H9 (cell line): ENCODE data around the gene CFAP45. TPM values are rescaled to one million over a fixed set of nuclear protein-coding genes. Genes with fewer than 3 reads are reported as not detected.

Source experiments
- DNase-seq: peaks from one replicate; pipeline ENCODE4 v3.0.0-alpha.2; 2017
- H2AFZ ChIP-seq: one replicate; pipeline ENCODE4 v1.6.1; 2013; ENCODE audit warnings: mild to moderate bottlenecking, low read length, control low read depth, moderate library complexity
- H2AK5ac ChIP-seq: 2 replicates; pipeline ENCODE4 v1.6.1; 2013; ENCODE audit warnings: low read length, control low read depth, mixed read lengths; ENCODE audit not compliant: insufficient read length
- H2BK120ac ChIP-seq: one replicate; pipeline ENCODE4 v1.6.1; 2013; ENCODE audit warnings: low read depth, mild to moderate bottlenecking, low read length, control low read depth, inconsistent platforms; ENCODE audit not compliant: poor library complexity, severe bottlenecking
- H2BK12ac ChIP-seq: 2 replicates; pipeline ENCODE4 v1.6.1; 2013; ENCODE audit warnings: low read length, control low read depth, mixed read lengths, low read depth; ENCODE audit not compliant: insufficient read length
- H2BK15ac ChIP-seq: 2 replicates; pipeline ENCODE4 v1.6.1; 2013; ENCODE audit warnings: low read depth, low read length, control low read depth
- H2BK20ac ChIP-seq: one replicate; pipeline ENCODE4 v1.6.1; 2013; ENCODE audit warnings: low read depth, mild to moderate bottlenecking, low read length, control low read depth, inconsistent platforms; ENCODE audit not compliant: poor library complexity, severe bottlenecking
- H2BK5ac ChIP-seq: 2 replicates; pipeline ENCODE4 v1.6.1; 2013; ENCODE audit warnings: low read length, control low read depth, mixed read lengths; ENCODE audit not compliant: insufficient read length
- H3K14ac ChIP-seq: 2 replicates; pipeline ENCODE4 v1.6.1; 2013; ENCODE audit warnings: low read length, control low read depth; ENCODE audit not compliant: insufficient read depth
- H3K18ac ChIP-seq: 2 replicates; pipeline ENCODE4 v1.6.1; 2013; ENCODE audit warnings: low read depth, mild to moderate bottlenecking, mixed read lengths, low read length, control low read depth; ENCODE audit not compliant: insufficient read length
- H3K23ac ChIP-seq: 2 replicates; pipeline ENCODE4 v1.6.1; 2013; ENCODE audit warnings: low read length, control low read depth, mixed read lengths, low read depth; ENCODE audit not compliant: insufficient read length
- H3K23me2 ChIP-seq: 2 replicates; pipeline ENCODE4 v1.6.1; 2013; ENCODE audit warnings: low read depth, mild to moderate bottlenecking, mixed read lengths, low read length, control low read depth; ENCODE audit not compliant: insufficient read length, poor library complexity, severe bottlenecking
- H3K27ac ChIP-seq: 2 replicates; pipeline ENCODE4 v1.5.1; 2013; ENCODE audit warnings: low read length, control low read depth, mixed read lengths, low read depth; ENCODE audit not compliant: insufficient read length
- H3K27me3 ChIP-seq: 2 replicates; pipeline ENCODE4 v1.6.1; 2013; ENCODE audit warnings: low read length, control low read depth, inconsistent platforms; ENCODE audit not compliant: insufficient read depth
- H3K4ac ChIP-seq: 2 replicates; pipeline ENCODE4 v1.6.1; 2013; ENCODE audit warnings: low read depth, mild to moderate bottlenecking, control low read depth, inconsistent platforms, low read length, moderate library complexity
- H3K4me1 ChIP-seq: 2 replicates; pipeline ENCODE4 v1.6.1; 2013; ENCODE audit warnings: low read length, control low read depth, inconsistent platforms; ENCODE audit not compliant: insufficient read depth
- H3K4me2 ChIP-seq: 2 replicates; pipeline ENCODE4 v1.6.1; 2013; ENCODE audit warnings: low read length, control low read depth, mixed read lengths; ENCODE audit not compliant: insufficient read length, insufficient read depth
- H3K56ac ChIP-seq: 2 replicates; pipeline ENCODE4 v1.6.1; 2013; ENCODE audit warnings: low read depth, mild to moderate bottlenecking, mixed read lengths, low read length, control low read depth; ENCODE audit not compliant: insufficient read length
- H3K79me1 ChIP-seq: 2 replicates; pipeline ENCODE4 v1.6.1; 2013; ENCODE audit warnings: low read depth, mild to moderate bottlenecking, moderate library complexity, low read length, control low read depth, inconsistent platforms; ENCODE audit not compliant: insufficient read depth, poor library complexity, severe bottlenecking
- H3K79me2 ChIP-seq: 2 replicates; pipeline ENCODE4 v1.6.1; 2013; ENCODE audit warnings: low read length, control low read depth, inconsistent platforms; ENCODE audit not compliant: insufficient read depth
- H3K9ac ChIP-seq: 2 replicates; pipeline ENCODE4 v1.6.1; 2013; ENCODE audit warnings: low read length, control low read depth, mixed read lengths; ENCODE audit not compliant: insufficient read length; ENCODE audit errors: extremely low read depth
- H3K9me3 ChIP-seq: one replicate; pipeline ENCODE4 v1.6.1; 2013; ENCODE audit warnings: low read depth, low read length, inconsistent platforms; ENCODE audit not compliant: control insufficient read depth
- H3T11ph ChIP-seq: one replicate; pipeline ENCODE4 v1.6.1; 2013; ENCODE audit warnings: mild to moderate bottlenecking, low read length, control low read depth, inconsistent platforms
- H4K20me1 ChIP-seq: one replicate; pipeline ENCODE4 v1.6.1; 2013; ENCODE audit not compliant: control insufficient read depth, insufficient read length, insufficient read depth
- H4K5ac ChIP-seq: 2 replicates; pipeline ENCODE4 v1.6.1; 2013; ENCODE audit warnings: low read depth, mild to moderate bottlenecking, mixed read lengths, low read length, control low read depth; ENCODE audit not compliant: insufficient read length
- H4K8ac ChIP-seq: replicated peaks from 2 replicates; pipeline ENCODE4 v1.6.1; 2013; ENCODE audit warnings: low read length, control low read depth, mixed read lengths, low read depth; ENCODE audit not compliant: insufficient read length
- H4K91ac ChIP-seq: 2 replicates; pipeline ENCODE4 v1.6.1; 2013; ENCODE audit warnings: low read depth, mild to moderate bottlenecking, moderate library complexity, mixed read lengths, low read length, control low read depth; ENCODE audit not compliant: insufficient read length
- H3K27ac Mint-ChIP-seq, 3 experiments: 2 replicates in 2 of 3; 3 replicates in 1 of 3; pipeline ENCODE4 v1.8.0; 2020 to 2021; ENCODE audit warnings: mixed read lengths in 3 of 3, mild to moderate bottlenecking in 1 of 3, moderate library complexity in 1 of 3
- H3K27me3 Mint-ChIP-seq: 2 replicates; pipeline ENCODE4 v1.8.0; 2021; ENCODE audit warnings: low read depth, mild to moderate bottlenecking, moderate library complexity, mixed read lengths
- H3K36me3 Mint-ChIP-seq, 3 experiments: 2 replicates in 2 of 3; 3 replicates in 1 of 3; pipeline ENCODE4 v1.8.0; 2020 to 2021; ENCODE audit warnings: low read depth in 3 of 3, mixed read lengths in 3 of 3; ENCODE audit not compliant: insufficient read depth in 1 of 3
- H3K4me1 Mint-ChIP-seq, 2 experiments: 2 replicates each; pipeline ENCODE4 v1.8.0; 2020; ENCODE audit warnings: mixed read lengths in 2 of 2
- H3K4me3 Mint-ChIP-seq, 2 experiments: 2 replicates in 1 of 2; 3 replicates in 1 of 2; pipeline ENCODE4 v1.8.0; 2020 to 2021; ENCODE audit warnings: mild to moderate bottlenecking in 2 of 2, mixed read lengths in 2 of 2, moderate library complexity in 1 of 2
- H3K9me3 Mint-ChIP-seq, 2 experiments: 2 replicates in 1 of 2; 3 replicates in 1 of 2; pipeline ENCODE4 v1.8.0; 2020; ENCODE audit warnings: mild to moderate bottlenecking in 2 of 2, mixed read lengths in 2 of 2, moderate library complexity in 1 of 2
- WGBS: extraction: QIAGEN DNeasy Blood & Tissue Kit; methylation state at CpG from one replicate; pipeline ENCODE4 v1.1.7; 2013; ENCODE audit warnings: missing lambda C conversion rate, low lambda C conversion rate, mixed read lengths; ENCODE audit not compliant: insufficient read length; ENCODE audit errors: extremely low coverage; 5-methylcytosine and 5-hydroxymethylcytosine counted together
- total RNA-seq: library from RNA; stranded (reverse); gene quantifications from 2 replicates; pipeline ENCODE4 v1.2.1, GENCODE V29; 2021
- TF ChIP-seq, protein P1 (sequence below): fragments of 200-600 bp; sonication (generic); conservative IDR thresholded peaks from 3 replicates; pipeline ENCODE4 v1.8.0; 2021; ENCODE audit warnings: antibody characterized with exemption, mild to moderate bottlenecking

Gene CFAP45
- total RNA-seq, 1 experiment from 2014 or later = 0.85 TPM

DNA sequence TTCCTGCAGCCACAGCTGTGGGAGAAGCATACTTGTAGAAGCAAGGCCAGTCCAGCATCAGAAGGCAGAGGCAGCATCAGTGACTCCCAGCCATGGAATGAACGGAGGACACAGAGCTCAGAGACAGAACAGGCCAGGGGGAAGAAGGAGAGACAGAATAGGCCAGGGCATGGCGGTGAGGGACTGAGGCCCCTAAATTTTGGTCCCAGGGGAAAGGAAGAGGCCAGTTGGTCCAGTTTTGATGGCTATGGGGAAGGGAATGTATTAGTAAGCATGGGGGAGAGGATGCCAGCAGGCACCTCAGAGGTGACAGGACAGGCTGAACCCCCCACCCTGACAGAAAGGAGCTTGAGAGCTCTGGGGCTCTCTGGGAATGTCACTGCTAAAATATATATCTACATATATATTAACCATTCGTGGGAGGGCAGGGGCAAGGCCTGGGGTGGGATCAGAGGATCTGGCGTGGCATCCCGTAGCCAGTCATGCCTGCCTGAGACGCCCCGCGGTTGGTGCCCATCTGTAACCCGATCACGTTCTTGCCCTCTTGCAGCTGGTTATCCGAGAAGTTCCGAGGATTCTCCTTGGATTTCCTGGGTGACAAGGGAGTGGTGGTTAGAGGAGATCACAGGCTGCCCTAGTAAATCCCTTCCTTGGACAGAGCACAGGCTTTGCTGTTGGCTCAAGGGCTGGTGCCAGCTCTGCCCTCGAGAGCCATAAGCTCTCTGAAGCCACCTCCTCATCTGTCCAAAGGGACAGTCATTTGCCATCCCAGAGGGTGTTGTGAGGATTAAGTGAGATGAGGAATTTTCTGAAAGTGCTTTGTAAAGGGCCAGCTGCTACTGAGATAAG lies 18.6 kb upstream of the CFAP45 start:
- Histone ChIP-seq H2BK120ac (no peak overlapping the region), H3K27ac (no peak overlapping the region), H3K4me2 (no peak overlapping the region), H3K23ac (no peak overlapping the region), H3K56ac (no peak overlapping the region), H3K79me2 (no peaks in the 10 kb centered on the region), H3K4me1 (peaks cover 16% of the 10 kb centered on the region; the same call in 1 of the 2 replicates), H4K20me1 (no peaks in the 10 kb centered on the region), H4K91ac (no peak overlapping the region), H3K79me1 (no peaks in the 10 kb centered on the region), H2BK5ac (no peak overlapping the region), H3K14ac (no peak overlapping the region), H2AK5ac (no peak overlapping the region), H3K9me3 (no peaks in the 10 kb centered on the region), H3K27me3 (no peaks in the 10 kb centered on the region), H3K23me2 (no peaks in the 10 kb centered on the region), H2AFZ (no peak overlapping the region), H4K5ac (no peak overlapping the region), H2BK12ac (no peak overlapping the region), H2BK15ac (no peak overlapping the region), H3T11ph (no peak overlapping the region), H3K18ac (no peak overlapping the region), H4K8ac (no peak overlapping the region), H2BK20ac (no peak overlapping the region), H3K4ac (no peak overlapping the region), H3K9ac (no peak overlapping the region)
- Mint-ChIP-seq H3K36me3 (peaks cover 0 to 35% (median 20%) of the 10 kb centered on the region in 3 experiments; a peak in 5 of 7 replicates), H3K4me1 (peaks cover 51 to 56% of the 10 kb centered on the region in 2 experiments), H3K27ac (no peak overlapping the region), H3K9me3 (no peaks in the 10 kb centered on the region; a peak in 1 of 5 replicates), H3K4me3 (no peak overlapping the region), H3K27me3 (0 out of 2 replicates have a peak, but pooled peaks cover 2% of the 10 kb centered on the region)
- TF ChIP-seq, protein P1, sequence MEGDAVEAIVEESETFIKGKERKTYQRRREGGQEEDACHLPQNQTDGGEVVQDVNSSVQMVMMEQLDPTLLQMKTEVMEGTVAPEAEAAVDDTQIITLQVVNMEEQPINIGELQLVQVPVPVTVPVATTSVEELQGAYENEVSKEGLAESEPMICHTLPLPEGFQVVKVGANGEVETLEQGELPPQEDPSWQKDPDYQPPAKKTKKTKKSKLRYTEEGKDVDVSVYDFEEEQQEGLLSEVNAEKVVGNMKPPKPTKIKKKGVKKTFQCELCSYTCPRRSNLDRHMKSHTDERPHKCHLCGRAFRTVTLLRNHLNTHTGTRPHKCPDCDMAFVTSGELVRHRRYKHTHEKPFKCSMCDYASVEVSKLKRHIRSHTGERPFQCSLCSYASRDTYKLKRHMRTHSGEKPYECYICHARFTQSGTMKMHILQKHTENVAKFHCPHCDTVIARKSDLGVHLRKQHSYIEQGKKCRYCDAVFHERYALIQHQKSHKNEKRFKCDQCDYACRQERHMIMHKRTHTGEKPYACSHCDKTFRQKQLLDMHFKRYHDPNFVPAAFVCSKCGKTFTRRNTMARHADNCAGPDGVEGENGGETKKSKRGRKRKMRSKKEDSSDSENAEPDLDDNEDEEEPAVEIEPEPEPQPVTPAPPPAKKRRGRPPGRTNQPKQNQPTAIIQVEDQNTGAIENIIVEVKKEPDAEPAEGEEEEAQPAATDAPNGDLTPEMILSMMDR = no peak
- DNase-seq = no peak
- WGBS = no CpG with 5 or more reads among the region's 13 CpGs
